Coronary artery (tissue), 2 donors: ENCODE results near the gene FAM171A1.

Source experiments
- DNase-seq: peaks from one replicate; pipeline ENCODE4 v3.0.0-alpha.2; 2017; ENCODE audit warnings: low spot score
- H3K27ac ChIP-seq, 2 donors: fragments of 200-600 bp; sonication (generic); one replicate each; pipeline ENCODE4 v1.5.1; 2016 to 2019
- H3K4me3 ChIP-seq: fragments of 200-600 bp; sonication (generic); 2 replicates; pipeline ENCODE4 v1.5.1; 2016; ENCODE audit warnings: mild to moderate bottlenecking, moderate library complexity
- TF ChIP-seq, protein P1 (sequence below): fragments of 200-600 bp; sonication (generic); IDR thresholded peaks from one replicate; pipeline ENCODE4 v1.5.1; 2019; ENCODE audit warnings: antibody characterized with exemption

Gene FAM171A1

DNA sequence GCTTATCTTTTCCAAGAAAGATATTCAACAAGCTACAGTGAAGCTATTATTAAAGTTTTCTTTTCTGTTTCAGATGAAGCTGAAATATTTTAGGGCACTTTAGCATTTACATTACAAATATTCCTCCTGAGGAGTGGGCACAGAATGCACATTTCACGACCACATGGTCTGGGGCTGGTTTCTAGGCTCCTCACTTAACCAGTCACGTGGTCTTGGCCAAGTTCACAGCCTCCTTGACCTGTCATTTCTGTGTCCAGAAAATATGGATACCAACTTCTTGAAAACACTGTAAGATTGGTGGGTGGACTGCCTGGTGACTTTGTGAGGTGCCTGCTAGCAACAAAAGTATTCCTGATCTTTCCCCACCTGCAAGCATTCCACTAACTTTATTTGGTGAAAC lies 70.9 kb downstream of the FAM171A1 start:
- TF ChIP-seq, protein P1, sequence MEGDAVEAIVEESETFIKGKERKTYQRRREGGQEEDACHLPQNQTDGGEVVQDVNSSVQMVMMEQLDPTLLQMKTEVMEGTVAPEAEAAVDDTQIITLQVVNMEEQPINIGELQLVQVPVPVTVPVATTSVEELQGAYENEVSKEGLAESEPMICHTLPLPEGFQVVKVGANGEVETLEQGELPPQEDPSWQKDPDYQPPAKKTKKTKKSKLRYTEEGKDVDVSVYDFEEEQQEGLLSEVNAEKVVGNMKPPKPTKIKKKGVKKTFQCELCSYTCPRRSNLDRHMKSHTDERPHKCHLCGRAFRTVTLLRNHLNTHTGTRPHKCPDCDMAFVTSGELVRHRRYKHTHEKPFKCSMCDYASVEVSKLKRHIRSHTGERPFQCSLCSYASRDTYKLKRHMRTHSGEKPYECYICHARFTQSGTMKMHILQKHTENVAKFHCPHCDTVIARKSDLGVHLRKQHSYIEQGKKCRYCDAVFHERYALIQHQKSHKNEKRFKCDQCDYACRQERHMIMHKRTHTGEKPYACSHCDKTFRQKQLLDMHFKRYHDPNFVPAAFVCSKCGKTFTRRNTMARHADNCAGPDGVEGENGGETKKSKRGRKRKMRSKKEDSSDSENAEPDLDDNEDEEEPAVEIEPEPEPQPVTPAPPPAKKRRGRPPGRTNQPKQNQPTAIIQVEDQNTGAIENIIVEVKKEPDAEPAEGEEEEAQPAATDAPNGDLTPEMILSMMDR: no peak
- no peak for DNase-seq

DNA sequence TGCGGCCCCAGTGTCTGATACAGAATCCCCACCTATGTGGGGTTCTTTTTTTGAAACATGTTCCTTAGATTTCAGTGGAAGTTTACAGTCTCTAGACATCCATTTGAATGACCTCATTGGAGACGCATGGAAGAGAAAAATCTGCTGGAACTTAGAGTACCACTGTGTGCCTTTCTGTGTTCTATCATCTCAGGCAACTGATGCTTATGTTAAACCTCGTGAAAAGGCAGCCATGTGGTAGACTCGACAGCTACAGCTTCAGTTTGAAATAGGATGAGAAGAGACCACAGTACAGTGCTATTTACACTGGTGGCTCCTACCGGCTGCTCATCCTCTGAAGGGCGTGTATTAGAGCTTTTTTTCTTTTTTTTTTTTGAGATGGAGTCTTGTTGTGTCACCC lies 74.4 kb downstream of the FAM171A1 start:
- TF ChIP-seq, protein P1: no peak
- H3K4me3 ChIP-seq: no peak overlapping the region
- no peak overlapping the region for H3K27ac ChIP-seq
- no peak for DNase-seq

More for the DNA sequence above, 70.9 kb downstream of the FAM171A1 start:
- Histone ChIP-seq H3K27ac (no peak overlapping the region), H3K4me3 (no peak overlapping the region)

- Histone ChIP-seq H3K4me3 (no peak overlapping the region), H3K27ac (no peak overlapping the region)
- TF ChIP-seq, protein P1: no peak
- no peak for DNase-seq
Measured at GRCh38 chr10:15295537-15296325, 75.4 kb downstream of the FAM171A1 start.

DNA sequence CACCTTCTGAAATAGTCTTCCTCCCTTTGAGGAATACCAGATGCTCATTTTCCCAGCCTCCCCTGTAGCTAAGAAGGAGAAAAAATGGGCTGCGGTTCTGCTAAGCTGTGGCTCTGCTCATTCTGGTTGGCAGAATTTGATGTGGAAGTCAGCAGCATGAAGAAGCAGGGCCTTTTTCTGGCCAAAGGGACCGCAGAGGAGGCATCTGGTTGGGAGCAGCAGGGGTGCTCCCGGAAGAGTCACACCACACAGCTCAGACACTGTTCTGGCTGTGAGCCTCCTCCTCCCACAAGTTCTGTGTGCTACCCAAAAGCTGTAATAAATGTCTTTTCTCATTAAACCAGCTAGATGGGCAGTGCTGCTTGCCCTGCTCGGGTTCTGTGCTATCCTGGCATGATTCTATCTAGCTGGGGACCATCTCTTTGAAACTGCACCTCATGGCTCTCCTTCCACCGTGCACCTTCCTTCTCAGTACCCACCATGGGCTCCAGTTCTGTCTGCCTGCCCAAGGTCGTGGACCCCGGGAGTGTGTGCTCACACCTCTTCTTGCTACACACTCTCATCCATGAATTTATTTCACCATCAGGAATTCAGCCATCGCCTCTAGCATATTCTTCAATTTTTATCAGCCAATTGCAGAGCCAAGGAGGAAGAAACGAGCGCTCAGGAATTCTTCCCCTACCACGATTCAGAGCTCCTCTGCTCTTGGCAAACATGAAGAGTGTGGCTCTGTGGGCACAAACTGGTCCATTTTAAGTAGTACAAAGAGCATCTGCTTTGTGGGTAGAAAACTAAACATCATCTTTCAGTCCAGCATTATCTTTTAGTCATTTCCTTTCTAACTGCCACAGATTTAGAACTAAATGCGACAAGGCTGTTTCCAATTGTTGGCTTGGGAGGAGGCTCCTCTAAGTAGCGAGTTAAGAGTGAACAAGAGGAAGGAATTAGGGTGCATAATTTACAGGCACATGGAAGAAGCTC lies 76.9 kb downstream of the FAM171A1 start:
- Histone ChIP-seq H3K27ac (peak overlapping the region in 1 of 2 donors; percentile 56), H3K4me3 (peak overlapping the region; percentile 36)

DNA sequence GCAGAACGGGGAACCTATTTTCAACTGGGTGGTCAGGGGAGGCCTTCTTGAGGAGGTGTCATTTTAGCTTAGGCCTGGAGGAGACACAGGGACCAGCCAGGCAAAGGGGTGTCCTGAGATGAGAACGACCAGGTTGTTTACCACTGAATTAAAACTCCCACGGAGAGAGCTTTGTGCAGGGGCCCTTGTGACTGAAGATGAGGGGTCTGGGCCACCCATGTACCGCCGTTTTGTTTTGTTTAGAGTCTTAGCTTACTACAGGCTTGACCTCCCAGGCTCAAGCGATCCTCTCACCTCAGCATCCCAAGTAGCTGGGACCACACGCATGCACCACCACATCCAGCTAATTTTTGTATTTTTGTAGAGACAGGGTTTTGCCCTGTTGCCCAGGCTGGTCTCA lies 80.4 kb downstream of the FAM171A1 start:
- DNase-seq: no peak
- TF ChIP-seq, protein P1: no peak
- no peak overlapping the region for H3K27ac ChIP-seq
- no peak overlapping the region for H3K4me3 ChIP-seq

More for the DNA sequence above, 76.9 kb downstream of the FAM171A1 start:
- DNase-seq: no peak
- TF ChIP-seq, protein P1: no peak

DNA sequence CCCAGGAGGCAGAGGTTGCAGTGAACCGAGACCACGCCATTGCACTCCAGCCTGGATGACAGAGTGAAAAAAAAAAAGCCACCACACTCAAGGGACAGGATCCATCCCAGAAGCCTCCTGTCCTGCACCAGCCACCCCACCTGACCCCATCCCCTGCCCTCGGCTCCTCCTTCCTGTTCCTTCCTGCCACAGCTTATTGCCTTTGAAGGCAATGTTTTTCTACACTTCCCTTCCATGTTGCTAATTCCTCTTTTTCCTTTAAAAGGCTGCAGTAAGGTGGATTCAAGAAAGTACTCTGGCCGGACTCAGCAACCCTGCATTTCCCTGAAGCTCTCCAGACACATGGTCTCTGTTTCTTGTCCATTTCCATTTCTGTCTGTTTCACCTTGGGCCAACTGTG lies 80.9 kb downstream of the FAM171A1 start:
- TF ChIP-seq, protein P1: no peak
- Histone ChIP-seq H3K27ac (no peak overlapping the region), H3K4me3 (no peak overlapping the region)
- DNase-seq: no peak
